Hepatic stellate cell (primary cell): ENCODE measurements around the gene IL21R.
"Not testable (repeated sequence)": the region's sequence is repeated elsewhere in the genome, so short reads cannot be mapped to it uniquely, and the experiment has no call there.

ENCODE experiments used
- DNase-seq: peaks from one replicate; pipeline ENCODE4 v3.0.0; 2011; ENCODE audit warnings: low spot score

Gene IL21R

GRCh38 chr16:27444015-27444414 lies 42.0 kb downstream of the IL21R start:
- DNase-seq: peak; percentile 79

GRCh38 chr16:27444470-27444869 lies 42.5 kb downstream of the IL21R start:
- no peak for DNase-seq

GRCh38 chr16:27445502-27446175 lies 43.7 kb downstream of the IL21R start:
- DNase-seq: no peak

GRCh38 chr16:27446721-27447120 lies 44.7 kb downstream of the IL21R start:
- no peak for DNase-seq

GRCh38 chr16:27447301-27447700 lies 45.3 kb downstream of the IL21R start:
- DNase-seq: no peak

- no peak for DNase-seq
These were observed 46.8 kb downstream of the IL21R start for GRCh38 chr16:27448532-27449433.

- no peak for DNase-seq
These were observed 47.6 kb downstream of the IL21R start for GRCh38 chr16:27449434-27450195.

- no peak for DNase-seq
These were observed 48.2 kb downstream of the IL21R start for GRCh38 chr16:27450196-27450549.

GRCh38 chr16:27452569-27453493 lies 50.9 kb downstream of the IL21R start:
- no peak for DNase-seq

GRCh38 chr16:27453494-27453825 lies 51.5 kb downstream of the IL21R start:
- DNase-seq: no peak

- no peak for DNase-seq
These were observed 53.7 kb downstream of the IL21R start for GRCh38 chr16:27455700-27456099.

- not testable (repeated sequence) for DNase-seq
These were observed 55.6 kb downstream of the IL21R start for GRCh38 chr16:27457605-27457900.

- no peak for DNase-seq
These were observed 56.3 kb downstream of the IL21R start for GRCh38 chr16:27458258-27458657.

GRCh38 chr16:27458987-27459688 lies 57.2 kb downstream of the IL21R start:
- DNase-seq: no peak

GRCh38 chr16:27460213-27460612 lies 58.2 kb downstream of the IL21R start:
- DNase-seq: no peak

GRCh38 chr16:27460663-27461482 lies 58.9 kb downstream of the IL21R start:
- no peak for DNase-seq

GRCh38 chr16:27461483-27462171 lies 59.7 kb downstream of the IL21R start:
- DNase-seq: no peak

GRCh38 chr16:27462200-27462845 lies 60.3 kb downstream of the IL21R start:
- DNase-seq: no peak
